NCI-H446 treated with DMSO at 0.1 percent for 48 hours (cell line): Measurements from ENCODE around the gene TNRC6C.
"Not testable (repeated sequence)": the region's sequence is repeated elsewhere in the genome, so short reads cannot be mapped to it uniquely, and the experiment has no call there.

Experiments
- DNase-seq: peaks from one replicate; lab custom pipeline; 2025; lab: John Stamatoyannopoulos, UW

TNRC6C gene

GRCh38 chr17:78082355-78082872 lies 123.9 kb downstream of the TNRC6C start:
- DNase-seq = not testable (repeated sequence)

DNA sequence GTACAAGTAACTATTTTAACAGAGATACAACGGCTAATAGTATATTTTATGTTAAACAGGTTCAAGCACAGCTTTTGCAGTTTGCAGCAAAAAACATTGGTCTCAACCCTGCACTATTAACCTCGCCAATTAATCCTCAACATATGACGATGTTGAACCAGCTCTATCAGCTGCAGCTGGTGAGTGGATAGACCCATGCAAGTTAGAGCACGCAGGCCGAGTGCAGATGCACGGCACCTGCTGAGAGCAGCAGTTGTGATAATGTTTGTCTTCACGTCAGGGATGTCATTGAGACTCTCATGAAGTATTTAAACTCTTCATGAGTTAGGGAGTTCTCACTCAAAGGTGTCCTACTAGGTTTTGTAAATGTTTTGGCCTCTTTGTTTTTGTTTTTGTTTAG lies 124.5 kb downstream of the TNRC6C start:
- no peak for DNase-seq

GRCh38 chr17:78086740-78087139 lies 128.2 kb downstream of the TNRC6C start:
- DNase-seq = no peak

DNA sequence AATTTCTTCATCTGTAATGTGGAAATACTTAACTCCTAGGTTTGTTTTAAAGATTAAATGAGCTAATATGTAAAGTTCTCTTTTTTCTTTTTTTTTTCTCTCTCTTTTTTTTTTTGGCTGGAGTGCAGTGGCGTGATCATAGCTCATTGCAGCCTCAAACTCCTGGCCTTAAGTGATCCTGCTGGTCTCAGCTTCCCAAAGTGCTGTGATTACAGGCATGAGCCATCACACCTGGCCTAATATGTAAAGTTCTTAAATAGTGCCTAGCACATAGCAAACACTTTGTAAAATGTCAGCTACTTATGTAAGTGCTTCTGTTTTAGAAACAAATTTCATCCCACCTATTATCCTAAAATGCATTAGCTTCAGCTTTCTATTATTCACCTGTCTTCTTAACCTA lies 130.0 kb downstream of the TNRC6C start:
- DNase-seq = no peak

- DNase-seq = no peak
Measured at GRCh38 chr17:78089576-78090281, 131.2 kb downstream of the TNRC6C start.

DNA sequence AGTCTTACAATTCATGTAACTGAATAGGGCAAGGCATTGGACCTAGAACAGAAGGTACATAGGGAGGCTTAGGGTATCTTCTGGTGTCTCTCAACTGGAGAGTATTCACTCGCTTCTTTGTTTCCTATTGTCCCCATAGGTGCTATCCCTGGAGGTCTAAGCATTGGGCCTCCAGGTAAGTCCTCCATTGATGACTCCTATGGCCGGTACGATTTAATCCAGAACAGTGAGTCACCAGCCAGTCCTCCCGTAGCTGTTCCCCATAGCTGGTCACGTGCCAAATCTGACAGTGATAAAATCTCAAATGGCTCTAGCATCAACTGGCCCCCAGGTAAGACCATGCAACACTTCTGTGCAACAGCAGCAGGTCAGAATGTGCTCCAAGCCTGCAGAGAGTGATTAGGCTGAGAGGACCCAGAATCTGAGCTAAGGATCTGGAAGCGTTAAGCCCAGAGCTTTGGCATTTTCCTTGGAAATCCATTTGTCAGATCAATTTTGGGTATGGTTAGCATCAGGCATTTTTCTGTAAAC lies 134.4 kb downstream of the TNRC6C start:
- DNase-seq = no peak

GRCh38 chr17:78095035-78095434 lies 136.5 kb downstream of the TNRC6C start:
- no peak for DNase-seq

DNA sequence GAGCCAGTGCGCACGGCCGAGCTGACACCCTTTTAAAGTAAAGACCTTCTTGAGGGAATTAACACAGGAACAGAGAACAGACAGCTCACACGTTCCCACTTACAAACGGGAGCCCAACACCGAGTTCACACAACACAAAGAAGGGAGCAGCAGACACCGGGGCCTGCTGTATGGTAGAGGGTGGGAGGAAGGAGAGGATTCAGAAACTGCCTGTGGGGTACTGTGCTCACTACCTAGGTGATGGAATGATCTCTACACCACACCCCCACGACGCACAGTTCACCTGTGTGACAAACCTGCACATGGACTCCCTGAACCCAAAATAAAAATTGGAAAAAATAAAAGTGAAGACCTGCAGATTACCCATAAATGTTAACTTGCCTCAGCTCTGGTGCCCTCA lies 137.6 kb downstream of the TNRC6C start:
- no peak for DNase-seq

DNA sequence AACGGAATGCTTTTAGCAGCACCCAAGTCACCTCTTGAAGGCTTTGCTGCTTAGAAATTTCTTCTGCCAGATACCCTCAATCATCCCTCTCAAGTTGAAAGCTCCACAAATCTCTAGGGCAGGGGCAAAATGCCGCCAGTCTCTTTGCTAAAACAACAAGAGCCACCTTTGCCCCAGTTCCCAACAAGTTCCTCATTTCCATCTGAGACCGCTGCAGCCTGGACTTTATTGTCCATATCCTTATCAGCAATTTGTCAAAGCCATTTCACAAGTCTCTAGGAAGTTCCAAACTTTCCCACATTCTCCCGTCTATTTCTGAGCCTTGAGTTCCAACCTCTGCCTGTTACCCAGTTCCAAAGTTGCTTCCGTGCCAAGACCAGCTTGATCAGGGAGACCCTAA lies 142.6 kb downstream of the TNRC6C start:
- DNase-seq = no peak

GRCh38 chr17:78101542-78101941 lies 143.0 kb downstream of the TNRC6C start:
- DNase-seq = no peak

GRCh38 chr17:78103311-78103710 lies 144.8 kb downstream of the TNRC6C start:
- DNase-seq = no peak

- no peak for DNase-seq
Measured at GRCh38 chr17:78104540-78104941, 146.0 kb downstream of the TNRC6C start.

GRCh38 chr17:78105101-78105500 lies 146.6 kb downstream of the TNRC6C start:
- DNase-seq = no peak

DNA sequence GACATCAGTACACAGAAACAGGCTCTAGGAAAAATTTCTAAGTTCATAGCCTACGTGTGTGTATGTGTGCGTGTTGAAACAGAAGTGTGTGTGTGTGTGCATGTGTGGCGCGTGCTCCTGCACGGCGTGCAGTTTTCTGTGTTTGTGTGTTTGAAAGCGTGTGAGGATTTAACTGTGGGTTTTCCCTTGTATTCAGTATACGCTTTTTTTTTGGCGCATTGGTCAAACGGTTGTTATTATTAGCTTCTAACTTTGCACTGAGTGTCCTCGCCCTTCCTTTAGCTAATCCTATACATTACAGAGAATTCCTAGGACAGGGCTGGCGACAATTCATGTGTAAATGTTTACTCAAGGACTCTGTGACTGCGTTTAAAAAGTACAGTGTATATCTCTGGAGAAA lies 147.0 kb downstream of the TNRC6C start:
- DNase-seq = no peak

GRCh38 chr17:78106211-78106610 lies 147.7 kb downstream of the TNRC6C start:
- DNase-seq = no peak

GRCh38 chr17:78107457-78107856 lies 149.0 kb downstream of the TNRC6C start:
- no peak for DNase-seq

GRCh38 chr17:78107976-78108725 lies 149.6 kb downstream of the TNRC6C start:
- no peak for DNase-seq

DNA sequence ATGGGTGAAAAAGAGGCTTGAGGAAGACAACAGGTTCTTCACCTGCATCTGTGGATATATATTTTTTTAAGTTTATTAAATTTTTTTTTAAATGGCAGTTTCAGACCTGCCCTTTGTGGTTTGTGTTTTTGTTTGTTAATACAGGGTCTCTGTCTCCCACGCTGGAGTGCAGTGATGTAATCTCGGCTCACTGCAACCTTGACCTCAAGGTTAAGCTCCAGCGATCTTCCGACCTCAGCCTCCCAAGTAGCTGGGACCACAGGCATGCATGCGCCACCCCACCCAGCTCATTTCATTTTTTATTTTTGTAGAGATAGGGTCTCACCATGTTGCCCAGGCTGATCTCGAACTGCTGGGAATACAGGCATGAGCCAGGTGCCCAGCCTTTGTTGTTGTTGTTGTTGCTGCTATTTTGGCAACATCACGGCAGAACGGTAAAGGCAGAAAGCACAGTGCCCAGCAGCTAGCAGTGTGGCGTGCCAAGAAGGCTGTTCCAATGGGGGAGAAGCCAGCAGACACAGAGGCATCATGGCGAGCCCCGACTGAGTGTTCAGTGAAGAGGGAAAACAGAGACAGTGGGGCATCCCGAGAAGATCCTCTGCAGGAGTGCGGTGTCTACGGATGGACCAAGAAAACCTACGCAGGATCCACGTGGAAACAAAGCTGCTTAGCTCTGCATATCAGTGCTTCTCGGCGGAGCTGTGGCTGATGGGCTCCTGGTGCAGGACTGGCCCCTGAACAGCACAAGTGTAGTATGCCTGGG lies 150.4 kb downstream of the TNRC6C start:
- peak; percentile 32 for DNase-seq

DNA sequence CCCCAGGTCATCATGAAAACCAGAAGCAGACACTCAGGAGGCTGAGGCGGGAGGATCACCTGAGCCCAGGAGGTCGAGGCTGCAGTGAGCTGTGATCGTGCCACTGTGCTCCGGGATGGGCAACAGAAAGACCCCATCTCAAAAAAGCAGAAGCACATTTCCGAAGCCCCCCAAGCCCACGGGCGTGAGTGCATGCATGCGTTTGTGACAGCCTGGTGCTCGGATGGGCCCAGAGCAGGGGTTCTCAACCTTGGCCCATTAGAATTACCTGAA lies 150.9 kb downstream of the TNRC6C start:
- no peak for DNase-seq

DNA sequence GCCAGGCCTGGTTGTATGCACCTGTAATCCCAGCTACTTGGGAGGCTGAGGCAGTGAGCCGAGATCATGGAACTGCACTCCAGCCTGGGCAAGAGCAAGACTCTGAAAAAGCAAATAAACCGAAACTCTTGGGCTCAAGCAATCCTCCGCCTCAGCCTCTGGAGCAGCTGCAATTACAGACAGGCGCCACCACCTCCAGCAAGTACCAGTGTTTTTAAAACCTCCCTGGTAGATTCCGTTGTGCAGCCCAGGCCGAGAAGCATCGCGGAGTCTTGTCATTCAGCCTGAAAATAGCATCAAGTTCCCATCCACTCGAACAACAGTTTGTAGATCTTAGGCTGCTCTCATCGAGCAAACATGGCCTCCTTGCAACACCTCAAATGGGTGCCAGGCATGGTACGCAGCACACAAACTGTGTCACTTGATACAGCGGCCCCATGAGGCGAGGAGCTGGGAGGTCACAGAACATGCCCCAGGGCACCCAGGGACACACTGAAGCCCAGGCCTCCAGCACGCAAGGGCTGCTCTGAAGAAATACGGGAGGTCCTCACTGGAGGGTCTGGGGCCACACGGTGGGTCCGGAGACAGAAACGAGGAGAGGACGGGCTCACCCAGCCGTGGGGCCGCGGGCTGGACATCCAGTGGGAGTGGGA lies 152.0 kb downstream of the TNRC6C start:
- DNase-seq = no peak

- DNase-seq = no peak
Measured at GRCh38 chr17:78111016-78111726, 152.7 kb downstream of the TNRC6C start.
